Ishikawa (cell line): ENCODE data around the gene TRAF5.
"Not testable (repeated sequence)": the region's sequence is repeated elsewhere in the genome, so short reads cannot be mapped to it uniquely, and the experiment has no call there.

Experiments
- CEBPB ChIP-seq: IDR thresholded peaks from 2 replicates; pipeline ENCODE4 v1.6.1; 2012
- CREB1 ChIP-seq: IDR thresholded peaks from 2 replicates; pipeline ENCODE4 v1.6.1; 2012; ENCODE audit warnings: low read depth
- EGR1 ChIP-seq: IDR thresholded peaks from 2 replicates; pipeline ENCODE4 v1.6.1; 2012
- EP300 ChIP-seq: IDR thresholded peaks from 2 replicates; pipeline ENCODE4 v1.6.1; 2012; ENCODE audit warnings: borderline replicate concordance
- FOXM1 ChIP-seq: IDR thresholded peaks from 2 replicates; pipeline ENCODE4 v1.6.1; 2012; ENCODE audit warnings: low read depth, borderline replicate concordance
- MAX ChIP-seq: IDR thresholded peaks from 2 replicates; pipeline ENCODE4 v1.6.1; 2012
- NFIC ChIP-seq: IDR thresholded peaks from 2 replicates; pipeline ENCODE4 v1.6.1; 2012
- RAD21 ChIP-seq: IDR thresholded peaks from 2 replicates; pipeline ENCODE4 v1.6.1; 2012; ENCODE audit warnings: low read depth
- REST ChIP-seq: IDR thresholded peaks from 2 replicates; pipeline ENCODE4 v1.6.1; 2012; ENCODE audit warnings: low read depth, mild to moderate bottlenecking
- TAF1 ChIP-seq: IDR thresholded peaks from 2 replicates; pipeline ENCODE4 v1.6.1; 2012; ENCODE audit warnings: low read depth, mild to moderate bottlenecking
- TCF12 ChIP-seq: IDR thresholded peaks from 2 replicates; pipeline ENCODE4 v1.6.1; 2012; ENCODE audit warnings: low read depth
- USF1 ChIP-seq: IDR thresholded peaks from 2 replicates; pipeline ENCODE4 v1.6.1; 2012
- YY1 ChIP-seq: IDR thresholded peaks from 2 replicates; pipeline ENCODE4 v1.6.1; 2012; ENCODE audit warnings: low read depth

GRCh38 chr1:211416246-211416627 lies 89.6 kb downstream of the TRAF5 start:
- TF ChIP-seq REST, EP300, FOXM1, CREB1, RAD21, CEBPB, MAX, NFIC, USF1, TAF1, YY1, EGR1, TCF12: not testable (repeated sequence)
